Frontal cortex (tissue), 4 donors: ENCODE results near the gene WEE2. TPM values are rescaled to one million over a fixed set of nuclear protein-coding genes. Genes with fewer than 3 reads are reported as not detected.
"Not testable (repeated sequence)": the region's sequence is repeated elsewhere in the genome, so short reads cannot be mapped to it uniquely, and the experiment has no call there.

Experiments used
- DNase-seq, 2 donors: peaks; one replicate each; pipeline ENCODE4 v3.0.0; 2012; ENCODE audit warnings: low spot score in 2 of 2
- FAIRE-seq: peaks from 2 replicates; lab custom pipeline; 2012; peaks lifted over from hg19 to GRCh38; lab: Jason Lieb, UNC
- total RNA-seq: library from RNA; depleted of rRNA; stranded (reverse); fragments of >200 nt; gene quantifications from one replicate; pipeline ENCODE4 v1.2.3, GENCODE V29; 2014
- donor health status: control.
- donor health status: control.
- donor health status: control.

Gene WEE2
- total RNA-seq, 1 donor from 2014 or later, result under 0.01 TPM

DNA sequence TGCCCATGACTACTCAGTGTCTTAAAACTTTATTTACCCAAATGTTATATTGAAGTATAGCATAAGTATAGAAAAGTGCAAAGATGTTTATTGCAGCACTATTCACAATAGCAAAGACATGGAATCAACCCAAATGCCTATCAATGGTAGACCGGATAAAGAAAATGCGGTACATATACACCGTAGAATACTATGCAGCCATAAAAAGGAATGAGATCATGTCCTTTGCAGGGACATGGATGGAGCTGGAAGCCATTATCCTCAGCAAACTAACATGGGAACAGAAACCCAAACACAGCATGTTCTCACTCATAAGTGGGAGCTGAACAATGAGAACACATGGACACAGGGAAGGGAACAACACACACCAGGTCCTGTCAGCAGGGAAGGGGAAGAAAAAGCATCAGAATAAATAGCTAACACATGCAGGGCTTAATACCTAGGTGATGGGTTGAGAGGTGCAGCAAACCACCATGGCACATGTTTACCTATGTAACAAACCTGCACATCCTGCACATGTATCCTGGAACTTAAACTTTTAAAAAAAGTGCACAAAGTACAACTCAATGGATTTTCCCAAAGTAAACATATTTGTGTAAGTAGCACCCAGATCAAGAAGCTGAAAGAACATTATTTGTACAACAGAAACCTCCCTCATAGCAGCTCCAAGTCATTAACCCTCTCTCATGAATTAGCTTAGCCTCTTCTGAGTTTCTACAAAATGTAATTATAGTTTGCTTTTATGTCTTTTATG lies 18.9 kb upstream of the WEE2 start:
- not testable (repeated sequence) for DNase-seq, FAIRE-seq

DNA sequence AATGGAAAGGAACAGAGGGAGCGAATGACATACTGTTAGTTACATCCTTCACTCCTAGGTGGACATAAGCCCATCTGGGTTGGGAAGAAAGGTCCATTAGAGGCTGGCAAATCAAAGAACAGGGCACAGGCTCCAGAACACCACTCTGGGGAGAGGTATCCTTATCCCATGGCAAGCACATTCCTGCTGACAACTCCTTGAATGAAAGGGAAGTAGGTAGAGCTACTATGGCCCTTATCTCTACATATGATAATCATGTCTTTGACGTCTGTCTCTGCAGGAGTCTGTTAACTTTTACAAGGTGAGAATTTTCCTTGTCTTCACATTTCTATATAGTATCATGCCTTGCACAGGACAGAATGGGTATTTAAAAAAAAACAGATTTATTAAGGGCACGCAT lies 16.6 kb upstream of the WEE2 start:
- FAIRE-seq (no peak), DNase-seq (no peak)

DNA sequence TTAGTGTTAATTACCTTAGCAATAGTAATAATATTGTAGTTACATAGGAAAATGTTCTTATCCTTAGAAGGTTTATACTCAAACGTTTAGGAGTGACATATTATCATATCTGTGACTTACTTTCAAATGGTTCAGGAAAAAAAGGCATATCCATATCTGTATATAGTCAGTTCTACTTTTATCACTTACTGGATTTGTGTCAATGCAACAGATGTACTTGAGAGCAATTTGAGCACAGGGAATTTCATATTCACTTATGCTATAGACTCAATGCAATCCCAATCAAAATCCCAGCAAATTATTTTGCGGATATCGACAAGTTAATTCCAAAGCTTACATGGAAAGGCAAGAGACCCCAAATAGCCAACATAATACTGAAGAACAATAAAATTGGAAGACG lies 16.2 kb upstream of the WEE2 start:
- FAIRE-seq, result no peak
- no peak for DNase-seq

DNA sequence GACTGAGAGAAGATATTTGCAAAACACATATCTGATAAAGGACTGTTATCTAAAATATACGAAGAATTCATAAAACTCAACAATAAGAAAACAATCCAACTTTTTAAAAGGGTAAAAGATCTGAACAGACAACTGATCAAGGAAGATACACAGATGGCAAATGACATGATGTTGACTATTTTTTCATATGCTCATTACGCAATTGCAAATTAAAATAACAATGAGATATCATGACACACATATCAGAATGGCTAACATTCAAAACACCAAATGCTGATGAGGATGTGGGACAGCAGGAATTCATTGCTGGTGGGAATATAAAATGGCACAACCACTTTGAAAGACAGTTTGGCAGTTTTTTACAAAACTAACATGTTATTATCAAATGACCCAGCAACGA lies 15.1 kb upstream of the WEE2 start:
- FAIRE-seq (no peak), DNase-seq (no peak)

DNA sequence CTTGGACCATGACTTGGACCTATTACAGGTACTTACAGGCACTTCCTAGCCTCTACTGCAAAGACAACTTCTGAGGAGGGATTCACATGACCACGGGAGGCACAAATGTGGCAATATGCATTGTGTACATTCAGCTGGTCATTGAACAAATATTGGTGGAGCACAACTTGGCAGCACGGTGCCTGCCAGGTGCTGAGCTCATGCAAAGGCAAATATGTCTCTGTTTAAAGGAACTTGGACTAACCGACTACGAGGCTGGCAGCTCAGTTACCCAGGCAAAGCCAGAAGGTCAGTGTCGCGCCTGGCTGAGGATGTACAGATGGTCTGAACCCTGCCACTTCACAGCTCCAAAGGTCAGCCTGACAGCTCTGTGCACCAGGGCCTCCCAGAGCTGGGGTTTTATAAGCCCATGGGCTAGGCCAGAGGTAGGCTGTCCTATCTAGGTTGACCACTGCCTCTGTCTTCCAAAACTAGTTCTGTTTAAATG lies 12.3 kb upstream of the WEE2 start:
- FAIRE-seq, result no peak

DNA sequence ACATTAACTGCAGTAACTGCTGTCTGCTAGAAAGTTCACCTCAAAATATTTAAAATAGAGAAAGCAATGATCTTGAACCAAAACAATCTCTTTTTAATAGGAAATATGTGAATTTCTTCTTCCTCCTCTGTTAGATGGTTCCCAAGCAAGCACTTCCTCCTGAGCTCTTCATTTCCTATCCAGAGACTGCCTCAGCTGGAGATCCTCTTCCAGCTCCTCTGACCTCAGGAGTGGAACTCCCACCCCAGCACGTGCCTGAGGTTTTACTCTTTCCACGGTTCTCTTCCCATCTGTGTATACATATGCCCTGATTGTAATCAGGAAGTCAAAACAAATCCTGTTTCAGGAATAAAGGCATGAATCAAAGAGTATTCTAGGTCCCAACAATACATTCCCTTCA lies 11.8 kb upstream of the WEE2 start:
- FAIRE-seq, result no peak

More for the DNA sequence above, 12.3 kb upstream of the WEE2 start:
- no peak for DNase-seq

DNA sequence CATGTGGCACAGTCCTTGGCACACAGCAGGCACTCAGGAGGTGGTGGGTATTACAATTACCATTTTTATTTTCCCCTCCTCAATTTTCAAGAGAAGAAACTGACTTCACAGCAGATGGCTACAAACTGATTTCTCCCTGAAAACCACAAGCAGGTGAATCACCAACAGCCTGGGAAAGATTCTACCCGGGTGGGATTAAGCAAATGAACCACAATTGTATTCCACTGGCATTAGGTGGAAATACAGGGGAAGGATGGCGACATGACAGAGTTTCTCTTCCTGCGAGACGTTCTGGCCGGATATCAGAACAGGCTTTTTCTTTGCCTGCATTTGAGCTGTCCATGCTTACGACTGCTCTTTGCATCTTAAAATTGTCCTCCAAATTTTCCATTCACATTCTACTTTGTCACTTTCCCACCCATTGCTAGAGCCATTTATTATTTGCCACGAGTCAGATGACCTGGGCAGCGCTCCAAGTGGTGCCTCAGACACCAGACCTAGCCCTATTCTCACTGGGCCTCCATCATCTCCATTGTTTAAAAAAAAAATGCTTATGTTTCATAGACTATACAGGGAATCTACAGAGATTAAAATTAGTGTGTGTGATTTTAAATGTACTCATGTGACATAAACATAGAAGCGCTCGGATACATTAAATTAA lies 10.8 kb upstream of the WEE2 start:
- no peak for FAIRE-seq
- DNase-seq, result no peak

More for the DNA sequence above, 11.8 kb upstream of the WEE2 start:
- no peak for DNase-seq

DNA sequence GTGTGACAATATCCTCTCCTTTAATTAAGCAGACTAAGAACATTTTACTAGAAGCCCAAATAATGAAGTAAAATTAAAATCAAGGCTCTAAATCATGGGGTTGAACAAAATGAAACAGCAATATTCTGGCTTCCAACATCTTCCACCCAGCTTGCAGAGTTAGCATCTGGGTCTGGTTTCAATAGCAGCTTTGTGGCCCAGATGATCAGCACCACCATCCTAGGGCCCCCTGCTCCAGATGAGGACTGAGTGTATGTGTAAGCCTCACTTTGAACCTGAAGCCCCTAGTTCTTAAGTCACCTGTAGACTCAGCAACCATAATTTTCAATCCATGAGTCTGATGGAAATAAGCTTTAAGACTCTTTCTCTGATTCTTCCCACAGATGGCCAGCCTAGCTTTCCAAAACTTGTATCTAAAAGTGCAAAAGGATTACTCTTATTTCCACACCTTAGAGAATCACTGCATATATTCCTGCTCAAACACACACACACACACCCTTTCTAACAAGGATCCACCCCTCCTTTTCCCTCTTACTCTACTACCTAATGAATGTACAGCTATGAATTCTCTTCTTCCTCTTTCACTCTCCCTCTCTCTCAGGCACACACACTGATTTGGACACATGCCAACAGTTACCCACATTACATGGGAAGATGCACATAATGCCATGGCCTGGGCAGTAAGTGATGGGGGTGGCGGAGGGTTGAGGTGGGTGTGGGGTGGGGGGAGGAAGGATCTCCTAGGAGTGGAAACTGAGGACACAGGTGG lies 9.7 kb upstream of the WEE2 start:
- FAIRE-seq, result no peak

DNA sequence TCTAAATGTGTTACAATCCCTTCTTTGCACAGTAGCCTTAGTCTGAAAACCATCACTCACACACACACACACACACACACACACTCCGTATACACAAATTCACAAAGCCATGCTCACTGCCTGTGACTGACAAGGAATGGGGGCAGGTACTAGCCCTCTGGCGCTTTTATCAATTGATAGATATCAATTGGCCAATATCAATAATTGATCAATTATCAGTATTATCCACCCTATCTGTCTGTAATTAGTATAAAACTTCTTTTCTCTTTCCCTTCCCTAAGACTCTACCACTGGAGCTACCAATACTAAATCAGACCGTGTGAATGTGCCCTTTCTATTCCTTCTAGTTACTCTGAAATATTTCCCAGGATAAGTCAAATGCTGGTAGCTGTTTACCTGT lies 8.3 kb upstream of the WEE2 start:
- no peak for FAIRE-seq
- no peak for DNase-seq

More for the DNA sequence above, 9.7 kb upstream of the WEE2 start:
- no peak for DNase-seq

DNA sequence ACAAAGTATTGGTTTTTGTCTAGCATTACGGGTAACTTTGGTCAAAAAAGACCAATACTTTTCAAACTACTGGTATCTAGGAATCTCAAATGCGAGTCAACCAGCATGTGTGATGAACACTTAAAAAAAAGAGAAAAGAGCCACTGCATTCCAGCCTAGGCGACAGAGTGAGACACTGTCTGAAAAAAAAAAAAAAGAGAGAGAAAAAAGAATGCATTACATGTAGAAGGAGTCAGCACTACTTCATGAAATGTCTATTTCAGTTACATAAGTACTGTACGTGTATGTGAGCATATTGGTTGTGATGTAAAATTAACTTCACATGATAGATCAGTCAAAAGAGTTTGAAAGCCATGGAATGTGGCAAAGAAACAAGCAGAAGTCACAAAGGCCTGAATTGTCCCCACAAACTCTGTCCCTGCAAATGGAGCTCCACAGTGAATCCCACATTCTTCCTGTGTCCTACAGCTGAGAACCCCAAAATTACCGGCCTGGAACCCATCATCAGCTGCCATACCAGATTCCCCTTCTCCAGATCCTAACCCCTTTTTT lies 7.8 kb upstream of the WEE2 start:
- DNase-seq, result no peak
- no peak for FAIRE-seq

DNA sequence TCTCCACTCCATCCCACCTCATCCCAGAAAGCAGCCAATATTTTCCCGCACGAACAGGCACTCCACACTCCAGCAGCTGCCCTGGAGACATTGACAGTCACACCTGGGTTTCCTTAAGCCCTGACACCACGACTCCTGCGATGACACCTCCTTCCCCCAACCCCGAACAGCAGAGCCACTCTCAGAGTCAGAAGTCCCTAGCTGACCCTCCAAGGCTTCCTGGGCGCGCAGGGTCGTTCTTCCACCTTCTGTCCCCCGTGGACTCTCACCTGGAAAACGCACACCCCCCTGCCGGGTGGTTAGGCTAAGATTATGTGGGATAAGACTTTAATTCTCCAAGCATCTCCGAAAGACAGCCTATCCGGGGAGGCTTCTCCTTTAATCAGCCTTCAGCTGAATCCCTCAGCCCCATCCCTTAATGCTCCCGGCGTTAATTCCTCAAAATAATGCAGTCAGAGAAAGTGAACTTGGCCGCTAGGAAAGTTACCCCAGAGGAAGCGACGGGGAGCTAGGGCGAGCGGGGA lies 7.2 kb upstream of the WEE2 start:
- FAIRE-seq (no peak), DNase-seq (peak in 1 of 2 donors; percentile 31)

DNA sequence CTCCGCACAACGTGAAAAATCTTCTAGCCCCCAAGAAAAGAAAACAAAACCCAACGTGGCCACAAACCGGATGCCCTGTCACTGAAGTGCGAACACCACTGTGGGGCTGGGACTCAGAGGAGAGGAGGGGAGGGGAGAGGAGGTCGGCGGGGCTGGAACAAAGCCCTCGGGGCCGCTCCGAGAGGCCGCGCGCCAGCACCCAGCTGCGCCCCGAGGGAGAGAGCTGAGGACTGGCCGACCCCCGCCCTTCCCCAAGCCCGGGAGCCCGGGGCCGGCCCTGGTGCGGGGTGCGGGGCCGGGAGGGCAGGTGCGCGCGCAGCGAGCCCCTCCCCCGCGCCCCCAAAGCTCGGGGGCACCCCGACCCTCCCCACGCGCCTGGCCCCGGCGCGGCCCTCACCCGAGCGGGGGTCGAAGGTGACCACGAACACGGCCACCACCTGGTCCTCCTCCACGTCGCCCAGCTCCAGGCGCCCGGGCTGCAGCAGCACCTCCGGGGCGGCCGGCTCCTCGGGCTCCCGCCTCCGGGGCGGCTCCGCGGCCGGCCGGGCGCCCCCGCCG lies 6.6 kb upstream of the WEE2 start:
- no peak for FAIRE-seq
- DNase-seq, result peak; percentile 47 to 68

DNA sequence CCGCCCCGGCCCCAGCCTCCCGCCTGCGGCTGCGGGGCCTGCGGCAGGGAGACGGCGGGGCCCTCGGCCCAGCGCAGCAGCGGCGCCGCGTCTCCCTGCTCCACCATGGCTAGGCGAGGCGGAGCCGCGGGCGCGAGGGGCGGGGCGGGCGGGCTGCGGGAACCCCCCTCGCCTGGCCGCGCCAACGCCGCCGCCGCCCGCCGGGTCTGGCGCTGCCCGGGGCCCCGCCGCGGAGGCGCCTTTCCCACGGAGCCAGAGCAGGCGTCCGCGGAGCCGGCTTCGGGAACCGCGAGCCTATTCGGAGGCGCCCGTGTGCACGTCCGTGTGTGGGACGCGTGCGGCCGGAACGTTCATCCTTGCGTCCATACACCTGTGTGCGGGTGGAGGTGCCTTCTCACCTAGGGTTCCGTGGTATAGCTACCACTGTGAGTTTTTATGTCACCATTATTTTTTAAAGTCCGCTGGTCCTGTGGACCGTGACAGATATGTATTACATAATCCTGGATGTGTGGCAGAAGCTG lies 6.0 kb upstream of the WEE2 start, which contains the start of gene DENND11:
DENND11 (minus strand) TSS at position 120 of the 521 bp plus-strand sequence; CDS start at position 107, 13 bp downstream.
- FAIRE-seq, result no peak
- DNase-seq, result peak; percentile 74 to 80

DNA sequence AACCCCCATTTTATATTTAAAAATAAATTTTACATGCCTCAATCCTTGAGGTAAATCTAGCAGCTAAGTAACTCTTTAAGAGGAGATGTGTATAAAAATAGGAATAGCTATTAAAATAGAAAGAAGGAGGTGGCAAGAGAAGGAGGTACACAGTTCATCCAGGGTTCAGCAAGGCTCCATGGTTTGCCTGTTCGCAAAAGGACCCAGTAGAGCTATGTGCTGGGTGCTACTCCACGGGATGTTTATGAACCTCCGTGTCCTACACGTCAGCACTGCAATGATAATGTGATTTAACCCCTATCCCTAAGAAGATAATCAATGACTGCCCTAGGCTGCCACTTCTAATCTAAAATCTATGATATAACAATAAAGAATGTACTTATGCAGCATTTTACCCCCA lies 5.3 kb upstream of the WEE2 start:
- no peak for FAIRE-seq
- DNase-seq, result no peak

DNA sequence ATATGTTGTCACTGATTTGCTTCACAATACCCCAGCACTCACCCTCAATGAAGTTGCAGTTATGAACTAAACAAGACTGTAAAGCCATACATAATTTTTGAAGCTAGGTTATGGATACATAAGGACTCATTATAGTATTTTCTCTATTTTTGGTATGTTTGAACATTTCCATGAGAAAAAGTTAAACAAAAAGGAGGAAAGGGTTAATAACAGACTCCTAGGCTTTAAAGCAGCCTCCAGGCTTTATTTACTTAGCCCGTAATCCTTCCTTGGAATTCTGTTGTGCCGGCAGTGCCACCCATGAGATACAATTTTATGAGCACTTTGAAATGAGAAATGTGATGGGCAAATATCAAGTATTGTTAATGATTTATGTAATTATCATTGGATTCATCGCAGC lies 4.0 kb upstream of the WEE2 start:
- FAIRE-seq, result no peak
- DNase-seq, result no peak

DNA sequence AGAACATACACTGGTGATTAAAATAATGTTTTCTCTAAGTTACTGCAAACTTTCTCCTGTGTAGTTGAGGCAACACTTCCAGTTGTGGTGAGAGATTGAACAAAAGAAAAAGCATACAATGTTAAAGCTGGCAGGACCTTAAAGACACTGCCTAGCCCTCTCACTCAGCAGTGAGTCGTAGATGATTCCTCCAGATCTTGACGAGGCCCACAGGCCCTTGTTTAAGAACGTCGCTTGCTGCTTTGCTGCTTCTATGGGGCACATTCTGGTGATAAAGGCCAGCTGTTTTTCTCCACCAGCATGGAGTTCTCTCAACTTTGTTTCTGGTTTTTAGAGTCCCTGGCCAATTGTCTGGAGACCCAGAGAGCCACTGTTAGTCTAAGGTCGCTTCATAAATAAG lies 3.4 kb upstream of the WEE2 start:
- DNase-seq (no peak), FAIRE-seq (no peak)

DNA sequence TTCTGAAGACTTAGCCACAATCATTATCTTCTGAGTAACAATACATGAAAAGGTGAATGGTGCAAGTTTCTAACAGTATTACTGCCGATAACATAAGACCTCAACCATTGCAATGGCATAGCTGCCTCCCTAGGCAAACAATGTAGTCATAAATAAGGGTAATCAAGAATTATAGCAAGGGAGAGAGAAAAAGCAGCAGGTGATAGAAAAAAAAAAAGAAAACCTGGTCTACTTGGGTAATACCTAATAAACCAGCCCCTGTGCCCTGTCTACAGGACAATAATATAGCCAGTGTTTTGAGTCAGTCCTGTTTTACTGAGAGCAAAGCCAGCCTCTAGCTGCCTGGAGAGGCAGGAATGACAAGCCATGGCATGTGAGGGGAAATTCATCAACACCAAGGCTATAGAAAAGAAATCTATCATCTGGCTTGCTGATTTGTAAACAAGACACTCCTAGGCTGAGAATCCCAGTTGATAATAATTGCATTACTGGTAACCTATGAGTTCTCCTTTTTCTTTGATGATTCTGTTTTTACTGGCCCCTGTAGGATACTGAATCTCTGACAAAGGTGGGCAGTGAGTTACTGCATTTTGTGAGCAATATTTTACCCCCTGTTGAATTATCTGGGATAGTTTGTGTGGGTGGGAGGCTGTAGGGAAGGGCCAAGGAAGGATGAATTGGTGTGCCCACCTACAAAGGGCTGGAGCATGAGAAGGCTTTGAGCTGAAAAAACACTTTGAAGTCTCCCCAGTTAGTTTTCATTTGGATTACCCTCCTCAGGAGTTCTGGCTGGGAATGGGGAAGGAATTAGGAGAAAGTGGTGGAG lies 1.7 kb upstream of the WEE2 start:
- FAIRE-seq, result no peak
- no peak for DNase-seq

DNA sequence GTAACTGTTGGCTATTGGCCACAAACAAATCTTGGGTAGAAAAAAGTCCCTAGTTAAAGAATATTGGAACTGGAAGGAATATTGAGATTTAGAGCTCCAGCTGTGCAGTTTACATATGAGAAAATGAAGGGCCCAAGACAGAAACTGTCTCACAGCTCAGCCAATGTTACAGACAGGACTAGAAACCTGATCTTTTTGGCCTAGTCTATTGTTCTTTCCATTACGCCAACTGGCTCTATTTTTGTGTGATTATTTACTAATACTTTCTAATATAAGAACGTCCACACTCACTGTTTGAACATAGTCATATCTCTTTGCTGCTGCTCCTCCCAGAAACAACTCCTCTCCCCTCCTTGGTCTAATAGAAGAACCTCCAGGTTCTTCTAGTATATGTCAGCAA lies 1.2 kb downstream of the WEE2 start:
- DNase-seq (no peak), FAIRE-seq (no peak)

DNA sequence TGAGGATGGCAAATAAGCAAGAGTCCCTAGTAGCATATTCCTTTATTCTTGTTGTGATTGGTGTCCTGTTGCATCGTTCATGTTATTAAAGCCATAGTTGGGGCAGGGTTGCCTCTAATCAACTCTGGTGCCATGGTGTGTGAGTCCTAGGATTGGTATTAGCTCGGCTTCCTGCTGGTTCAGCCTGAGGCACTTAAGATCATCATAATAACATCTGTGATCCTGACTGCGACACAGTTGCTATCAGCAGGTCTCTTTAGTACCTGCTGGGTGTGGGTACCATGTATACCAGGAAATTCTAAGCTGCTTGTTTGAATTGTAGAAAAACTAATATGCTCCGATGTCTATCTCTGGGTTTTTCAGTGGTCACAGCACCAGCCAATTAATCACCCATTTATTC lies 1.6 kb downstream of the WEE2 start:
- DNase-seq (no peak), FAIRE-seq (no peak)
